Neural cell (in vitro differentiated cells): ENCODE data around the gene PPP1R36. TPM values are rescaled to one million over a fixed set of nuclear protein-coding genes. Genes with fewer than 3 reads are reported as not detected.

Experiments
- H2AFZ ChIP-seq: fragments of 200-600, 300-800 bp; sonication (generic), shearing (Covaris generic); 2 replicates; pipeline ENCODE4 v1.6.0; 2014; ENCODE audit warnings: low read depth, mild to moderate bottlenecking, antibody characterized with exemption, low read length, moderate library complexity
- H3F3A ChIP-seq: fragments of 200-600 bp; shearing (Covaris generic); 2 replicates; pipeline ENCODE4 v1.6.1; 2016; ENCODE audit warnings: mild to moderate bottlenecking, moderate library complexity, mixed read lengths, antibody characterized with exemption, low read length; ENCODE audit not compliant: insufficient read depth, poor library complexity, severe bottlenecking
- H3K27ac ChIP-seq: fragments of 200-600, 300-800 bp; sonication (generic), shearing (Covaris generic); 2 replicates; pipeline ENCODE4 v1.5.1; 2014; ENCODE audit warnings: mild to moderate bottlenecking, low read length, moderate library complexity
- H3K27me3 ChIP-seq: fragments of 300-800, 200-600 bp; sonication (generic), shearing (Covaris generic); 2 replicates; pipeline ENCODE4 v1.6.0; 2014; ENCODE audit warnings: mild to moderate bottlenecking, low read depth, low read length, moderate library complexity; ENCODE audit not compliant: insufficient read depth
- H3K36me3 ChIP-seq: fragments of 300-800, 200-600 bp; sonication (generic), shearing (Covaris generic); 2 replicates; pipeline ENCODE4 v1.5.1; 2014; ENCODE audit warnings: mild to moderate bottlenecking, antibody characterized with exemption, low read length, moderate library complexity; ENCODE audit not compliant: insufficient read depth
- H3K4me2 ChIP-seq: fragments of 300-800, 200-600 bp; sonication (generic), shearing (Covaris generic); 2 replicates; pipeline ENCODE4 v1.6.0; 2014; ENCODE audit warnings: mild to moderate bottlenecking, low read length
- H3K4me3 ChIP-seq: fragments of 300-800, 200-600 bp; sonication (generic), shearing (Covaris generic); 2 replicates; pipeline ENCODE4 v1.5.1; 2014; ENCODE audit warnings: mild to moderate bottlenecking, low read length, moderate library complexity
- H3K79me2 ChIP-seq: fragments of 200-600 bp; shearing (Covaris generic); replicated peaks from 2 replicates; pipeline ENCODE4 v1.6.0; 2014; ENCODE audit warnings: mild to moderate bottlenecking, low read length, moderate library complexity; ENCODE audit not compliant: insufficient read depth
- H3K9ac ChIP-seq: fragments of 300-800, 200-600 bp; sonication (generic), shearing (Covaris generic); 2 replicates; pipeline ENCODE4 v1.6.1; 2016; ENCODE audit warnings: mild to moderate bottlenecking, low read length, mixed read lengths
- H3K9me2 ChIP-seq: fragments of 200-600 bp; shearing (Covaris generic); 2 replicates; pipeline ENCODE4 v1.6.1; 2016; ENCODE audit warnings: mild to moderate bottlenecking, low read length, mixed read lengths; ENCODE audit not compliant: insufficient read depth
- H3K9me3 ChIP-seq: fragments of 200-600, 300-800 bp; sonication (generic), shearing (Covaris generic); 2 replicates; pipeline ENCODE4 v1.6.1; 2016; ENCODE audit warnings: mild to moderate bottlenecking, mixed run types, low read length, moderate library complexity, mixed read lengths
- H4K20me1 ChIP-seq: fragments of 200-600 bp; shearing (Covaris generic); 2 replicates; pipeline ENCODE4 v1.6.1; 2016; ENCODE audit warnings: mild to moderate bottlenecking, mixed run types; ENCODE audit not compliant: insufficient read depth
- CTCF ChIP-seq: fragments of 450-650 bp; IDR thresholded peaks from 2 replicates; pipeline ENCODE4 v1.5.1; 2014; ENCODE audit warnings: antibody characterized with exemption, mild to moderate bottlenecking, moderate library complexity; ENCODE audit not compliant: poor library complexity, severe bottlenecking
- EP300 ChIP-seq: fragments of 450-650 bp; conservative IDR thresholded peaks from 2 replicates; pipeline ENCODE4 v1.6.1; 2014; ENCODE audit warnings: antibody characterized with exemption, mild to moderate bottlenecking, moderate library complexity; ENCODE audit not compliant: poor library complexity, severe bottlenecking
- EZH2 ChIP-seq: fragments of 200-600, 300-800 bp; shearing (Covaris generic), sonication (generic); IDR thresholded peaks from 2 replicates; pipeline ENCODE4 v1.6.1; 2014; ENCODE audit warnings: antibody characterized with exemption, low read length, borderline replicate concordance, mild to moderate bottlenecking; ENCODE audit not compliant: insufficient read depth, poor library complexity, severe bottlenecking
- MXI1 ChIP-seq: fragments of 450-650 bp; conservative IDR thresholded peaks from 2 replicates; pipeline ENCODE4 v1.6.1; 2014; ENCODE audit warnings: antibody characterized with exemption, mild to moderate bottlenecking; ENCODE audit not compliant: poor library complexity, severe bottlenecking
- POLR2AphosphoS5 ChIP-seq: IDR thresholded peaks from 2 replicates; pipeline ENCODE4 v1.6.1; 2012
- RAD21 ChIP-seq: fragments of 450-650 bp; conservative IDR thresholded peaks from 2 replicates; pipeline ENCODE4 v1.6.1; 2014; ENCODE audit warnings: antibody characterized with exemption, mild to moderate bottlenecking, moderate library complexity
- REST ChIP-seq: IDR thresholded peaks from 2 replicates; pipeline ENCODE4 v1.6.1; 2012; ENCODE audit warnings: borderline replicate concordance
- SMC3 ChIP-seq: fragments of 450-650 bp; conservative IDR thresholded peaks from 2 replicates; pipeline ENCODE4 v1.6.1; 2014; ENCODE audit warnings: antibody characterized with exemption, mild to moderate bottlenecking, moderate library complexity; ENCODE audit not compliant: poor library complexity
- TAF1 ChIP-seq: IDR thresholded peaks from 2 replicates; pipeline ENCODE4 v1.6.1; 2012; ENCODE audit warnings: low read depth
- polyA plus RNA-seq: library from polyadenylated mRNA; depleted of rRNA; stranded (reverse); fragments of >200 nt; gene quantifications from 2 replicates; pipeline ENCODE4 v1.2.3, GENCODE V29; 2014

Gene PPP1R36
- polyA plus RNA-seq, 1 donor from 2014 or later, result not detected

DNA sequence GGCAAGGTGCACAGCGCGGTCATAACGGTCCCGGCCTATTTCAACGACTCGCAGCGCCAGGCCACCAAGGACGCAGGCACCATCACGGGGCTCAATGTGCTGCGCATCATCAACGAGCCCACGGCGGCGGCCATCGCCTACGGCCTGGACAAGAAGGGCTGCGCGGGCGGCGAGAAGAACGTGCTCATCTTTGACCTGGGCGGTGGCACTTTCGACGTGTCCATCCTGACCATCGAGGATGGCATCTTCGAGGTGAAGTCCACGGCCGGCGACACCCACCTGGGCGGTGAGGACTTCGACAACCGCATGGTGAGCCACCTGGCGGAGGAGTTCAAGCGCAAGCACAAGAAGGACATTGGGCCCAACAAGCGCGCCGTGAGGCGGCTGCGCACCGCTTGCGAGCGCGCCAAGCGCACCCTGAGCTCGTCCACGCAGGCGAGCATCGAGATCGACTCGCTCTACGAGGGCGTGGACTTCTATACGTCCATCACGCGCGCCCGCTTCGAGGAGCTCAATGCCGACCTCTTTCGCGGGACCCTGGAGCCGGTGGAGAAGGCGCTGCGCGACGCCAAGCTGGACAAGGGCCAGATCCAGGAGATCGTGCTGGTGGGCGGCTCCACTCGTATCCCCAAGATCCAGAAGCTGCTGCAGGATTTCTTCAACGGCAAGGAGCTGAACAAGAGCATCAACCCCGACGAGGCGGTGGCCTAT is 8.3 kb upstream of the PPP1R36 start:
- no peaks in the 10 kb centered on the region for H3K79me2 ChIP-seq
- H3F3A ChIP-seq, result no peaks in the 10 kb centered on the region
- H3K4me2 ChIP-seq, result no peak overlapping the region
- no peaks in the 10 kb centered on the region for H4K20me1 ChIP-seq
- H2AFZ ChIP-seq, result no peak overlapping the region
- no peak for TF ChIP-seq TAF1
- no peak for TF ChIP-seq SMC3
- TF ChIP-seq CTCF, result no peak
- TF ChIP-seq POLR2AphosphoS5, result no peak
- no peak for TF ChIP-seq EZH2
- TF ChIP-seq REST, result no peak
- no peak for TF ChIP-seq EP300
- H3K27ac ChIP-seq, result no peak overlapping the region
- peaks cover 12% of the 10 kb centered on the region for H3K27me3 ChIP-seq
- H3K9ac ChIP-seq, result no peak overlapping the region
- no peaks in the 10 kb centered on the region for H3K9me2 ChIP-seq
- H3K4me3 ChIP-seq, result no peak overlapping the region
- H3K36me3 ChIP-seq, result no peaks in the 10 kb centered on the region
- H3K9me3 ChIP-seq, result peaks cover 15% of the 10 kb centered on the region

GRCh38 chr14:64541972-64542835 is 7.6 kb upstream of the PPP1R36 start:
- H3K9ac ChIP-seq, result no peak overlapping the region
- H3K27ac ChIP-seq, result no peak overlapping the region

More at GRCh38 chr14:64541972-64542835, 7.6 kb upstream of the PPP1R36 start:
- no peaks in the 10 kb centered on the region for H3K79me2 ChIP-seq
- TF ChIP-seq CTCF, result no peak
- TF ChIP-seq EP300, result no peak
- no peak for TF ChIP-seq REST
- TF ChIP-seq RAD21, result no peak
- TF ChIP-seq POLR2AphosphoS5, result no peak
- no peak for TF ChIP-seq TAF1
- TF ChIP-seq SMC3, result no peak
- no peak for TF ChIP-seq MXI1
- TF ChIP-seq EZH2, result no peak
- H4K20me1 ChIP-seq, result no peaks in the 10 kb centered on the region
- H2AFZ ChIP-seq, result no peak overlapping the region
- H3F3A ChIP-seq, result no peaks in the 10 kb centered on the region
- peaks cover 15% of the 10 kb centered on the region for H3K9me3 ChIP-seq
- H3K27me3 ChIP-seq, result peaks cover 12% of the 10 kb centered on the region
- no peak overlapping the region for H3K4me2 ChIP-seq
- no peaks in the 10 kb centered on the region for H3K36me3 ChIP-seq
- H3K4me3 ChIP-seq, result no peak overlapping the region
- H3K9me2 ChIP-seq, result no peaks in the 10 kb centered on the region
